NT2/D1 (cell line): ENCODE results near the gene OXSM.

Experiments
- SUZ12 ChIP-seq: IDR thresholded peaks from 2 replicates; pipeline ENCODE4 v1.6.1; 2011; ENCODE audit not compliant: insufficient read length, insufficient read depth; ENCODE audit errors: extremely low read depth
- YY1 ChIP-seq: IDR thresholded peaks from 2 replicates; pipeline ENCODE4 v1.6.1; 2011; ENCODE audit not compliant: insufficient read length, insufficient read depth
- ZNF274 ChIP-seq: IDR thresholded peaks from 2 replicates; pipeline ENCODE4 v1.6.1; 2011; ENCODE audit warnings: mild to moderate bottlenecking, low read depth, low read length

GRCh38 chr3:25748189-25748588 is 41.7 kb upstream of the OXSM start:
- TF ChIP-seq YY1 (no peak), ZNF274 (no peak), SUZ12 (no peak)
